ENCODE measurements around the gene SMC1A.
A peak's percentile ranks its signal among the peaks of the same experiment; 100 is the strongest.

The SMC1A gene

DNA sequence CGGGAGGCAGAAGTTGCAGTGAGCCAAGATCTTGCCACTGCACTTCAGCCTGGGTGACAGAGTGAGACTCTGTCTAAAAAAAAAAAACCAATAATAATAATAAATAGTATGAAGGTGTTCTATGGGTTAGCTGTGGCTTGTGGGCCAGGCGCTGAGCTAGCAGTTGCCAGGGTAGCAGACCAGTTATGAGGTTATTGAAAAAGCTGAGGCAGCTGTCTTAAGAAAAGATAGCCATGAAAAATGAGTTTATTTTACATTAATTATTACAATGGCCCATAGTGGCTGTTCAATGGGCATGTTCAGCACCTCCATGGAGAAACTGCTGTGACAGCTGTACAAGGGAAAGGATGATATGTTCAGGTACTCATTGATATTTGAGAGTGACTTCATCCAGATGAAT, 25.0 kb upstream of the SMC1A start:
- TF ChIP-seq, protein P1, sequence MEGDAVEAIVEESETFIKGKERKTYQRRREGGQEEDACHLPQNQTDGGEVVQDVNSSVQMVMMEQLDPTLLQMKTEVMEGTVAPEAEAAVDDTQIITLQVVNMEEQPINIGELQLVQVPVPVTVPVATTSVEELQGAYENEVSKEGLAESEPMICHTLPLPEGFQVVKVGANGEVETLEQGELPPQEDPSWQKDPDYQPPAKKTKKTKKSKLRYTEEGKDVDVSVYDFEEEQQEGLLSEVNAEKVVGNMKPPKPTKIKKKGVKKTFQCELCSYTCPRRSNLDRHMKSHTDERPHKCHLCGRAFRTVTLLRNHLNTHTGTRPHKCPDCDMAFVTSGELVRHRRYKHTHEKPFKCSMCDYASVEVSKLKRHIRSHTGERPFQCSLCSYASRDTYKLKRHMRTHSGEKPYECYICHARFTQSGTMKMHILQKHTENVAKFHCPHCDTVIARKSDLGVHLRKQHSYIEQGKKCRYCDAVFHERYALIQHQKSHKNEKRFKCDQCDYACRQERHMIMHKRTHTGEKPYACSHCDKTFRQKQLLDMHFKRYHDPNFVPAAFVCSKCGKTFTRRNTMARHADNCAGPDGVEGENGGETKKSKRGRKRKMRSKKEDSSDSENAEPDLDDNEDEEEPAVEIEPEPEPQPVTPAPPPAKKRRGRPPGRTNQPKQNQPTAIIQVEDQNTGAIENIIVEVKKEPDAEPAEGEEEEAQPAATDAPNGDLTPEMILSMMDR (conservative IDR thresholded peaks at IDR 0.05; ENCODE audit: control insufficient read depth, insufficient read depth, low read depth, low read length), result no peak
- no peak overlapping the region for H3K4me3 ChIP-seq (ENCODE audit: control insufficient read depth, low read depth, low read length)
- DNase-seq (ENCODE audit: low read depth), result no peak

DNA sequence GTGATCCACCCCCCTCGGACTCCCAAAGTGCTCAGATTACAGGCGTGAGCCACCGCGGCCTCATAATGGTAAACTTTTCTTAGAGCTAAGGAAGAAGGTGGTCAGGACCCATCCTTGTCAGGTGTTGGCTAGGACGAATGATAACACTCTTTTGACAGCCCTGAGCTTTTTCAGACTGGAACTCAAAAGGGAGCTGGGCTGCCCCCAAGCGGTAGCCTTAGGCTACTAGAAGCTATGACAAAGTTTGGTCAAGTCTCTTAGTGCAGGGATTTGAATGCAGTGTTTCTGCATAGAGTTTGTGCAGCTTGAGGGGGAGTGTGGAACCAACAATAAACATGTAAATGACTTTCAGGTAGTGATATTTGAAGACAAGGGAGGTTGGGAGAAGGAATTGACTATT, 23.5 kb upstream of the SMC1A start:
- H3K4me3 ChIP-seq (ENCODE audit: control insufficient read depth, low read depth, low read length), result no peak overlapping the region
- peak; percentile 47 for DNase-seq (ENCODE audit: low read depth)
- TF ChIP-seq, protein P1 (conservative IDR thresholded peaks at IDR 0.05; ENCODE audit: control insufficient read depth, insufficient read depth, low read depth, low read length), result peak; percentile 80

DNA sequence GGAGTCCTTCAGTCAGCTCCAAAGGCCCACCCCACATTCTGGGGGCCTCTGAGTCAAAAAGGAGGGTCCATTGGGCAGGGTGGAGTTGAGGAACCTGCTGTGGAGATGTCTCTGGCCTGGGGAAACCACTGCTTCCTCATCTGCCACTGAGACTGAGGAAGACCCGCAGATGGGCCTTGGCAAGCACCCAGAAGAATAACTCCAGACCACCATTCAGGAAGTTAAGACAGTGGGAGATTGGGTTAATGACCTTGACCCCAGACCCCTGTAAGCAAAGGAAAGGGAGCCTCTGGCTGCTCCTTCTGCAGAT, 19.8 kb upstream of the SMC1A start:
- TF ChIP-seq, protein P1 (conservative IDR thresholded peaks at IDR 0.05; ENCODE audit: control insufficient read depth, insufficient read depth, low read depth, low read length), result no peak
- no peak for DNase-seq (ENCODE audit: low read depth)
- no peak overlapping the region for H3K4me3 ChIP-seq (ENCODE audit: control insufficient read depth, low read depth, low read length)

DNA sequence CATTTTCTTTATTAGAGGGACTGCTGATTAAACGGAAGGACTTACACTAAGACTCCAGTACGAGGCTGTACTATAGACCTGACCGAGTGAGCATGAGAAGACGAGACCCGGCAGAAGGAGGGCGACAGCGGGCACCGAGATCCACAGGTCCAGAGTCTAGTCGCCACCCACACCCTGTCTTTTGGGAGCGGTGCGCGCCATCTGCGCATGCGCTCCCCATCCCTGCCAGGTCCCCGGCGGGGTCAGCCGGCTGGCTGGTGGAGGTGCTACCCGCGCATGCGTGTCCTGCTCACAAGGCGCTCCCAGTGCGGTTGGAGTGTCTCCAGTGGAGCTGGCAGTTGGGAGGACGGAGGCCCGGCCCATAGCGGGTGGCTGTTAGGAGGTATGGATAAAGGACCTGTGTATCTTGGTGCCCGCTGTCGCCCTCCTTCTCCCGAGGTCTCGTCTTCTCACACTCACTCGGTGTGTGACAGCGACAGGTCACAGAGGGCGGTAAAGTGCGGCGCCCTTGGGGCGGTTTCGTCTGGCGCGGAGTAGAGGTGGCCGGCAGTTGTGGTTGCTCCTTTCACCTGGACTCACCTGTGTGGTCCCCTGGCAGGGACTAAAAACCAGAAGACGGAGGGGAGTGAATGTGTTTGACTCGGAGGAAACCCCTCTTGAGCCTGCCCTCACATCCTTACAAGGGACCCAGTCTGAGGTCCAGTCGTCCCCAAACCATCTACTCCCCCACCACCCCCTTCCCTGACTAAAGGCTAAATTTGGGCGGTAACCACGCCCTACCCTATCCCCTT, 19.3 kb upstream of the SMC1A start:
- TF ChIP-seq, protein P1 (conservative IDR thresholded peaks at IDR 0.05; ENCODE audit: control insufficient read depth, insufficient read depth, low read depth, low read length), result no peak

DNA sequence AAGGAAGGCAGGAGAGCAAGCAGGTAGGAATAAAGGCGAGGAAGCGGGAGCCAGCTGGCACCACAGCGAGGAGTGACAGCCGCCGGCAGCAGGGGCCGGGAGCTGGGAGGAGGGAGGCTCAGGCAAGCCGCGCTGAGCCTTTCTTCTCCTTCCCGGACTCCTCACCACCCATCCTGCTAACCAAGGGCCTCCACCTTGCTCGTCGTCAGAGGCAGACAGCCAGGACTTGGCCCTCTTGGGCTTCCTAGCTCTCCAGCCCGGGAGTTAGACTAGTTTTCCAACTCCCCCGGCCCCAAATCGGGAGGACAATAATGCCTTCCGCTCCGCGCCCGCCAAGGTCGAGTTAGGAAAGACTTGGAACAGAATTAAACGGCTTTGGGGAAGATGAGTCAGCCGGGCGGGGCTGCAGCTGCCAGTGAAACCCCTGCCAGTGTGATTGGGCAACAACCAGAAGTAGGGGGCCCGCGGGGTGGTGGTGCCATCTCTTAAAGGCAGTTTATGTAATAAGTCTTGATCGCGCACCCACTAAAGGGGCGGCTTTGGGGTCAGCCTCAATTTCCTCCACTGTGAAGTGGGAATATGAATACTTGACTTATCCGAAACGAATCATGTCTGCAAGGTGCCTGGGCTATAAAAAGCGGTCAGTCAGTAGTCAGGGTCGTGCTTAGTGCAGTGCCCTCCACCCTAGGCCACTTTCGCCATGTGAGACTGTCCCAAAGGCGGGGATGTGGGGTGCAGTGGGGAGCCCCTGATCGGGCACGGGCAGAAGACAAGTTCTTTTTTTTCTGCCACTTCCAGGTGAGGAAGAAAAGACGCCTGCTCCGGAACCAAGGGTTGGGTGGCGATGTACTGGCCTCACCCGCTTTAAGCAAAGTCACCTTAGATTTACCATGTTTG, 18.4 kb upstream of the SMC1A start:
- H3K4me3 ChIP-seq (ENCODE audit: control insufficient read depth, low read depth, low read length), result peak overlapping the region; percentile 48
- DNase-seq (ENCODE audit: low read depth), result peak; percentile 71
- TF ChIP-seq, protein P1 (conservative IDR thresholded peaks at IDR 0.05; ENCODE audit: control insufficient read depth, insufficient read depth, low read depth, low read length), result no peak

More for the DNA sequence above, 19.3 kb upstream of the SMC1A start:
- H3K4me3 ChIP-seq (ENCODE audit: control insufficient read depth, low read depth, low read length), result peak overlapping the region; percentile 48
- DNase-seq (ENCODE audit: low read depth), result peak; percentile 66

DNA sequence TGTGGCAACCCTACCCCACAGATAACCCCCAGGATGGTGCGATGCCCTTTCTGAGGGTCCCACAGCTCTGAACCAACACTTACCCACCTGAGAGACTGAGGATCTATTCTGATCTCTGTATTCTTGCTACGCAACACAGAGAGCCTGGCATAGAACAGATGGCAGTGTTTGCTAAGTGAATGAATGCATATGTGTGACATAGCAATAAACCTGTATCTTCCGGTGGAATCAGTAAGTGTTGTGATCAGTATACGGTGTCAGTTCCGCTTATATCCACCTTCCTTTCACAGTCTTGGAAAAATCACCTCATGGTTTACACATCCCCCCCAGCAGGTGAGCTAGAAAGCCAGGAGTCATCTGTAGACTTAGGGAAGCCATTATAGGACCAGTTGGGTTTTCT, 17.6 kb upstream of the SMC1A start:
- no peak for DNase-seq (ENCODE audit: low read depth)
- H3K4me3 ChIP-seq (ENCODE audit: control insufficient read depth, low read depth, low read length), result peak overlapping the region; percentile 48
- TF ChIP-seq, protein P1 (conservative IDR thresholded peaks at IDR 0.05; ENCODE audit: control insufficient read depth, insufficient read depth, low read depth, low read length), result no peak

Measured in fibroblast of mammary gland (primary cell).